ENCODE data around the gene LCN9. TPM values are rescaled to one million over a fixed set of nuclear protein-coding genes. Genes with fewer than 3 reads are reported as not detected.

Gene LCN9
- total RNA-seq, 4 donors from 2014 or later: not detected

DNA sequence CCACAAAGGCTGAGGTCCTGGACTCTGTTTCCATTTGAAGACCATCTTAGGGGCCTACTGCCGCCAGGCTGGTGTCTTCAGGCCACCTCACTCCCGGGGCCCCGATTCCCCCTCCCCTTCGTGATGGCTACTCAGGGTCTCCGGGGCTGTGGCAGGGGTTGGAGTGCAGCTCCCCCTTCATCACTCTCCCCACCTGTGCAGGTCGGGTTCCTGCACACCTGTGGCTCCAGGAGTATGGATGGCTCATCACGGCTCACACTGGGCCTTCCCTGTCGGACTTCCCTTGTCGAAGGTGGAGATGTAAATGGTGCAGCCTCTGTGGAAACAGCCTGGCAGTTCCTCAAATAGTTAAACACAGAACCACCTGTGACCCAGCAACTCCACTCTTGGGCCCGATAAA is 11.9 kb downstream of the LCN9 start:
- no peak for DNase-seq
- no peak overlapping the region for H3K27ac ChIP-seq
- H3K9me3 ChIP-seq: no peaks in the 10 kb centered on the region
- intact Hi-C loops (cut with DNase I): no loop called here
- no peaks in the 10 kb centered on the region for H3K36me3 ChIP-seq
- WGBS, 2 donors: 66 to 76% methylated on average over 10 of the region's 10 CpGs
- H3K4me1 ChIP-seq: no peaks in the 10 kb centered on the region
- TF ChIP-seq, protein P1, sequence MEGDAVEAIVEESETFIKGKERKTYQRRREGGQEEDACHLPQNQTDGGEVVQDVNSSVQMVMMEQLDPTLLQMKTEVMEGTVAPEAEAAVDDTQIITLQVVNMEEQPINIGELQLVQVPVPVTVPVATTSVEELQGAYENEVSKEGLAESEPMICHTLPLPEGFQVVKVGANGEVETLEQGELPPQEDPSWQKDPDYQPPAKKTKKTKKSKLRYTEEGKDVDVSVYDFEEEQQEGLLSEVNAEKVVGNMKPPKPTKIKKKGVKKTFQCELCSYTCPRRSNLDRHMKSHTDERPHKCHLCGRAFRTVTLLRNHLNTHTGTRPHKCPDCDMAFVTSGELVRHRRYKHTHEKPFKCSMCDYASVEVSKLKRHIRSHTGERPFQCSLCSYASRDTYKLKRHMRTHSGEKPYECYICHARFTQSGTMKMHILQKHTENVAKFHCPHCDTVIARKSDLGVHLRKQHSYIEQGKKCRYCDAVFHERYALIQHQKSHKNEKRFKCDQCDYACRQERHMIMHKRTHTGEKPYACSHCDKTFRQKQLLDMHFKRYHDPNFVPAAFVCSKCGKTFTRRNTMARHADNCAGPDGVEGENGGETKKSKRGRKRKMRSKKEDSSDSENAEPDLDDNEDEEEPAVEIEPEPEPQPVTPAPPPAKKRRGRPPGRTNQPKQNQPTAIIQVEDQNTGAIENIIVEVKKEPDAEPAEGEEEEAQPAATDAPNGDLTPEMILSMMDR (IDR thresholded peaks at IDR 0.05): no peak
- TF ChIP-seq POLR2A (IDR thresholded peaks at IDR 0.05): no peak
- H3K27me3 ChIP-seq: no peaks in the 10 kb centered on the region
- H3K4me3 ChIP-seq (replicated peaks in 1 of 3): no peak overlapping the region

- DNase-seq: no peak
- Histone ChIP-seq H3K27ac (no peak overlapping the region), H3K27me3 (no peaks in the 10 kb centered on the region), H3K4me3 (replicated peaks in 1 of 3) (no peak overlapping the region), H3K36me3 (no peaks in the 10 kb centered on the region), H3K9me3 (no peaks in the 10 kb centered on the region), H3K4me1 (no peaks in the 10 kb centered on the region)
- TF ChIP-seq POLR2A (IDR thresholded peaks at IDR 0.05): no peak
- TF ChIP-seq, protein P1 (IDR thresholded peaks at IDR 0.05): no peak
- intact Hi-C loops (cut with DNase I): no loop called here
- WGBS, 2 donors: 83% methylated on average over 7 of the region's 13 CpGs
Observed at GRCh38 chr9:135676891-135677290, 13.8 kb downstream of the LCN9 start.

DNA sequence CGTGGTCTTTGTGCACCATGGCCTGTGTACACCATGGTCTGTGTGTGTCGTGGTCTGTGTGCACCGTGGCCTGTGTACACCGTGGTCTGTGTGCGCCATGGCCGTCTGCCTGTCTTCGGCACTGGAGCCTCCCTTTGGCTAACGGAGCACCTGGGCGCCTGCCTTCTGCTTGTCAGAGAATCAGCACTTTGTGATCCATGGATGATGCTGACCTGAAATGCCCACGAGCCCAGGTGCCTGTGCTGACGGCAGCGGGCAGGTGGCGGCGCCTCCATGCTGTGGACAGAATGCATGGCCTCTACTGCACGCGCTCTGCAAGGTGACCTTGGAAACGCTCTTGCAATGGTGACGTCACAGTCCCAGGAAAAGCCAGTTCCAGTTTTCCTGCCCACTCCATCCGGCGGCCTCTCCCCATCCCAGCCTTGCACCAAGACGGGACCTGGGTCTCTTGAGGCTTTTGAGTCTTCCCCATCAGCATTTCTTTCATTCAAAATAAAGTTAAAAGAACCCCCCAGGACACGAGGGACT is 14.6 kb downstream of the LCN9 start:
- DNase-seq: no peak
- no peaks in the 10 kb centered on the region for H3K9me3 ChIP-seq
- no peaks in the 10 kb centered on the region for H3K4me1 ChIP-seq
- 82 to 85% methylated on average over 22 of the region's 22 CpGs for WGBS, 2 donors
- no peak overlapping the region for H3K4me3 ChIP-seq (replicated peaks in 1 of 3)
- H3K27ac ChIP-seq: no peak overlapping the region
- intact Hi-C loops (cut with DNase I): no loop called here
- H3K27me3 ChIP-seq: no peaks in the 10 kb centered on the region
- no peak for TF ChIP-seq POLR2A (IDR thresholded peaks at IDR 0.05)
- TF ChIP-seq, protein P1 (IDR thresholded peaks at IDR 0.05): no peak
- no peaks in the 10 kb centered on the region for H3K36me3 ChIP-seq

DNA sequence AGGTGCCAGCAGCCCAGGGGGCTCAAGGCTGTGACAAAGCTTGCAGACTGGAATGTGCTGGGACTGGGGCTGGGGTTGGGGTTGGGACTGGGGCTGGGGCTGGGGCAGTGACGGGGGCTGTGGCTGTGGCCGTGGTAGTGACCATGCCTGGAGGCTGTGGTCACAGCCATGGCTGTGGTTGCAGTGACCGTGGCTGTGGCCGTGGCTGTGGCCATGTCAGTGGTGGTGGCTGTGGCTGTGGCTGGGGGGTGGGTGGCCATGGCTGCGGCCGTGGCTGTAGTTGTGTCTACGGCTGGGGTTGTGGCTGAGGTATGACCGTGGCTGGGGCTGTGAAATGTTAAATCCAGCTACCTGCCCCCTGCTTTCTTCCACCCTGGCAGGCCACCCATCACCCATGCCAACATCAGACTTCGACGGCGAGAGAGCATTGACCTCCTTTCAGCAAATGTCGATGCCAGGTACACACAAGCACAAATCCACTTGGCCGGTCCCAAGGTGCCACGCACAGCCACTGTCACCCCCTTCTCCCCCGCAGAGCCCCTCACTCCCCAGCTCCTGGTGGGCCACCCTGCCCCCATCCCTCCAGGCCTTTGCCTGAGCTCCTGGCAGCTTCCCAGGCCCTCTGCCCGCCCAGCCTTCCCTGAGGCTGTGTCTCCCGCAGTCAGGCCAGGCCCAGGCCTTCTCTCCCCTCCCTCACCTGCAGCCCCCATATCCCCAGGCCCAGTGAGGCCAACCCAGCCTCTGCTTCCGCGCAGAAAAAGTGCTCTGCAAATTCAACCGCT is 15.3 kb downstream of the LCN9 start:
- no peak for TF ChIP-seq POLR2A (IDR thresholded peaks at IDR 0.05)
- TF ChIP-seq, protein P1 (IDR thresholded peaks at IDR 0.05): no peak
- Histone ChIP-seq H3K36me3 (no peaks in the 10 kb centered on the region), H3K4me3 (replicated peaks in 1 of 3) (no peak overlapping the region), H3K9me3 (no peaks in the 10 kb centered on the region), H3K27ac (no peak overlapping the region), H3K27me3 (no peaks in the 10 kb centered on the region), H3K4me1 (no peaks in the 10 kb centered on the region)
- DNase-seq: no peak
- intact Hi-C loops (cut with DNase I): no loop called here
- WGBS, 2 donors: 92% methylated on average over 16 to 18 of the region's 20 CpGs

GRCh38 chr9:135680056-135680455 is 16.9 kb downstream of the LCN9 start:
- no peaks in the 10 kb centered on the region for H3K27me3 ChIP-seq
- no peak overlapping the region for H3K4me3 ChIP-seq (replicated peaks in 1 of 3)
- H3K27ac ChIP-seq: no peak overlapping the region
- TF ChIP-seq, protein P1 (IDR thresholded peaks at IDR 0.05): no peak
- no peak for TF ChIP-seq POLR2A (IDR thresholded peaks at IDR 0.05)
- intact Hi-C loops (cut with DNase I): no loop called here
- no peaks in the 10 kb centered on the region for H3K9me3 ChIP-seq
- no peaks in the 10 kb centered on the region for H3K4me1 ChIP-seq
- no peaks in the 10 kb centered on the region for H3K36me3 ChIP-seq
- WGBS, 2 donors: 67 to 71% methylated on average over 16 of the region's 16 CpGs
- no peak for DNase-seq

Measured in thyroid gland (tissue), 4 donors.